Caco-2 (cell line): ENCODE results near the gene MLYCD. TPM values are rescaled to one million over a fixed set of nuclear protein-coding genes. Genes with fewer than 3 reads are reported as not detected.

Source experiments
- BruUV-seq: library from RNA; stranded (reverse); fragments of 400-500 nt; replicated peaks from 2 replicates; lab custom pipeline; 2021; lab: Mats Ljungman, UMichigan
- CTCF ChIA-PET: fragments of 300-600 bp; sonication (Branson Sonifier 250); formaldehyde crosslinking; loops from one replicate; lab custom pipeline; 2022; ENCODE audit warnings: antibody characterized with exemption; lab: Charles Lee
- POLR2A ChIA-PET: fragments of 300-600 bp; sonication (Branson Sonifier 250); formaldehyde crosslinking; loops from one replicate; lab custom pipeline; 2022; ENCODE audit warnings: antibody characterized with exemption; lab: Charles Lee
- DNase-seq, 2 experiments: peaks; one replicate each; pipeline versions ENCODE4 v3.0.0 to v3.0.0-alpha.2; 2020 to 2022
- H3K27me3 ChIP-seq: replicated peaks from 2 replicates; pipeline ENCODE4 v1.6.0; 2011; ENCODE audit warnings: low read length; ENCODE audit not compliant: control insufficient read depth, insufficient read depth
- H3K36me3 ChIP-seq: 2 replicates; pipeline ENCODE4 v1.5.1; 2011; ENCODE audit warnings: low read length; ENCODE audit not compliant: control insufficient read depth, insufficient read depth
- H3K4me1 ChIP-seq: fragments of 250-450 bp; sonication (Bioruptor Pico); 2 replicates; pipeline ENCODE4 v1.5.1; 2020; ENCODE audit warnings: mild to moderate bottlenecking
- H3K4me3 ChIP-seq: 2 replicates; pipeline ENCODE4 v1.5.1; 2011; ENCODE audit warnings: low read depth, mild to moderate bottlenecking, control low read depth, low read length
- H3K9me3 ChIP-seq: fragments of 250-450 bp; sonication (Bioruptor Pico); 2 replicates; pipeline ENCODE4 v1.5.1; 2020; ENCODE audit warnings: mild to moderate bottlenecking, moderate library complexity
- H3K27ac Mint-ChIP-seq: one replicate; pipeline ENCODE4 v1.8.0; 2022; ENCODE audit warnings: mixed read lengths; ENCODE audit not compliant: unreplicated experiment
- H3K27me3 Mint-ChIP-seq: one replicate; pipeline ENCODE4 v1.8.0; 2022; ENCODE audit warnings: mixed read lengths; ENCODE audit not compliant: insufficient read depth, unreplicated experiment
- H3K36me3 Mint-ChIP-seq: one replicate; pipeline ENCODE4 v1.8.0; 2022; ENCODE audit warnings: mild to moderate bottlenecking, mixed read lengths; ENCODE audit not compliant: insufficient read depth, unreplicated experiment
- H3K4me1 Mint-ChIP-seq: one replicate; pipeline ENCODE4 v1.8.0; 2022; ENCODE audit warnings: low read depth, mixed read lengths; ENCODE audit not compliant: unreplicated experiment
- H3K4me3 Mint-ChIP-seq: one replicate; pipeline ENCODE4 v1.8.0; 2022; ENCODE audit warnings: mild to moderate bottlenecking, moderate library complexity, mixed read lengths; ENCODE audit not compliant: unreplicated experiment
- H3K9me3 Mint-ChIP-seq: one replicate; pipeline ENCODE4 v1.8.0; 2022; ENCODE audit warnings: mixed read lengths; ENCODE audit not compliant: unreplicated experiment
- CTCF ChIP-seq, 2 experiments: fragments of 200-600 bp in 1 of 2; IDR thresholded peaks; 1 replicate in 1 of 2; 2 replicates in 1 of 2; pipeline versions ENCODE4 v1.5.1 to v1.8.0; 2011 to 2022; ENCODE audit warnings: antibody characterized with exemption in 1 of 2, control low read depth in 1 of 2, inconsistent platforms in 1 of 2, low read depth in 1 of 2, low read length in 1 of 2, mild to moderate bottlenecking in 1 of 2, moderate library complexity in 1 of 2; ENCODE audit not compliant: insufficient read depth in 1 of 2, severe bottlenecking in 1 of 2, unreplicated experiment in 1 of 2
- intact Hi-C: fragments of 100-400 bp; cut with micrococcal nuclease; formaldehyde crosslinking; loops from one replicate; pipeline ENCODE4 v1.10.0; 2022; ENCODE audit not compliant: unreplicated experiment
- total RNA-seq: library from RNA; stranded (reverse); gene quantifications from 2 replicates; pipeline ENCODE4 v1.2.3, GENCODE V29; 2022

The MLYCD gene
- total RNA-seq, 1 experiment from 2014 or later: 8.7 TPM

DNA sequence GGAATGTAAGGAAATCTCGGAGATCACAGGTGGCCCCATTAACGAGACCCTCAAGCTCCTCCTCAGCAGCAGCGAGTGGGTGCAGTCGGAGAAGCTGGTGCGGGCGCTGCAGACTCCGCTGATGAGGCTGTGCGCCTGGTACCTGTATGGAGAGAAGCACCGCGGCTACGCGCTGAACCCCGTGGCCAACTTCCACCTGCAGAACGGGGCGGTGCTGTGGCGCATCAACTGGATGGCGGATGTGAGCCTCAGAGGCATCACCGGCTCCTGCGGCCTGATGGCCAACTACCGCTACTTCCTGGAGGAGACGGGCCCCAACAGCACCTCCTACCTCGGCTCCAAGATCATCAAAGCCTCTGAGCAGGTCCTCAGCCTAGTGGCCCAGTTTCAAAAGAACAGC, 16.2 kb downstream of the MLYCD start:
- H3K9me3 Mint-ChIP-seq: peaks cover 25% of the 10 kb centered on the region
- BruUV-seq: TSS peak; percentile 30
- Histone ChIP-seq H3K27me3 (no peaks in the 10 kb centered on the region), H3K4me3 (no peak overlapping the region), H3K4me1 (no peaks in the 10 kb centered on the region), H3K36me3 (peaks cover 15% of the 10 kb centered on the region), H3K9me3 (peaks cover 3% of the 10 kb centered on the region; the same call in 1 of the 2 replicates)
- no peak for DNase-seq
- no peak for TF ChIP-seq CTCF (IDR thresholded peaks at IDR 0.05; ENCODE audit: insufficient read depth in 1 of 2, low read depth in 1 of 2, low read length in 1 of 2, severe bottlenecking in 1 of 2, unreplicated experiment in 1 of 2)
- H3K27ac Mint-ChIP-seq: no peak overlapping the region
- H3K36me3 Mint-ChIP-seq: peaks cover 62% of the 10 kb centered on the region
- H3K4me3 Mint-ChIP-seq: no peak overlapping the region
- ChIA-PET POLR2A (no interaction called here), CTCF (no interaction called here)
- H3K27me3 Mint-ChIP-seq: no peaks in the 10 kb centered on the region
- no peaks in the 10 kb centered on the region for H3K4me1 Mint-ChIP-seq
- intact Hi-C loops: no loop called here

- H3K9me3 Mint-ChIP-seq: peaks cover 25% of the 10 kb centered on the region
- H3K9me3 ChIP-seq: peaks cover 3% of the 10 kb centered on the region; the same call in 1 of the 2 replicates
- no peak overlapping the region for H3K4me3 Mint-ChIP-seq
- ChIA-PET POLR2A (no interaction called here), CTCF (no interaction called here)
- TF ChIP-seq CTCF (IDR thresholded peaks at IDR 0.05; ENCODE audit: insufficient read depth in 1 of 2, low read depth in 1 of 2, low read length in 1 of 2, severe bottlenecking in 1 of 2, unreplicated experiment in 1 of 2): no peak
- H3K4me1 ChIP-seq: no peaks in the 10 kb centered on the region
- peaks cover 58% of the 10 kb centered on the region for H3K36me3 Mint-ChIP-seq
- no peak overlapping the region for H3K4me3 ChIP-seq
- intact Hi-C loops: no loop called here
- BruUV-seq: no TSS peak
- no peaks in the 10 kb centered on the region for H3K4me1 Mint-ChIP-seq
- no peaks in the 10 kb centered on the region for H3K27me3 Mint-ChIP-seq
- H3K36me3 ChIP-seq: peaks cover 15% of the 10 kb centered on the region
- H3K27ac Mint-ChIP-seq: no peak overlapping the region
- no peaks in the 10 kb centered on the region for H3K27me3 ChIP-seq
- no peak for DNase-seq
These were observed 16.6 kb downstream of the MLYCD start for GRCh38 chr16:83915491-83915890.

GRCh38 chr16:83917152-83918120, 18.5 kb downstream of the MLYCD start:
- ChIA-PET CTCF (no interaction called here), POLR2A (no interaction called here)
- no peak overlapping the region for H3K27ac Mint-ChIP-seq
- H3K36me3 ChIP-seq: peaks cover 13% of the 10 kb centered on the region
- peaks cover 43% of the 10 kb centered on the region for H3K36me3 Mint-ChIP-seq
- no peak for DNase-seq
- H3K27me3 Mint-ChIP-seq: no peaks in the 10 kb centered on the region
- no peaks in the 10 kb centered on the region for H3K4me1 Mint-ChIP-seq
- H3K27me3 ChIP-seq: no peaks in the 10 kb centered on the region
- no peaks in the 10 kb centered on the region for H3K4me1 ChIP-seq
- intact Hi-C loops: no loop called here
- H3K9me3 ChIP-seq: peaks cover 3% of the 10 kb centered on the region; the same call in 1 of the 2 replicates
- H3K4me3 Mint-ChIP-seq: no peak overlapping the region
- no TSS peak for BruUV-seq
- H3K4me3 ChIP-seq: no peak overlapping the region
- peaks cover 25% of the 10 kb centered on the region for H3K9me3 Mint-ChIP-seq
- TF ChIP-seq CTCF (IDR thresholded peaks at IDR 0.05; ENCODE audit: insufficient read depth in 1 of 2, low read depth in 1 of 2, low read length in 1 of 2, severe bottlenecking in 1 of 2, unreplicated experiment in 1 of 2): no peak
